ENCODE results near the gene WBP11.

The WBP11 gene

GRCh38 chr12:14803011-14803829, at the start of gene WBP11, which contains the start of gene C12orf60:
Gene WBP11, minus strand, starts transcription at chr12:14803478. Its CDS starts 2,095 bp downstream, at chr12:14801383.
Gene C12orf60, plus strand, starts transcription at chr12:14803670. Its CDS starts 19,266 bp downstream, at chr12:14822936.
- DNase-seq (ENCODE audit: low read depth) = peak; percentile 100

- DNase-seq (ENCODE audit: low read depth) = no peak
Observed at GRCh38 chr12:14852880-14853279, 49.6 kb upstream of the WBP11 start.

- DNase-seq (ENCODE audit: low read depth) = no peak
Observed at GRCh38 chr12:14850929-14851663, 47.8 kb upstream of the WBP11 start.

DNA sequence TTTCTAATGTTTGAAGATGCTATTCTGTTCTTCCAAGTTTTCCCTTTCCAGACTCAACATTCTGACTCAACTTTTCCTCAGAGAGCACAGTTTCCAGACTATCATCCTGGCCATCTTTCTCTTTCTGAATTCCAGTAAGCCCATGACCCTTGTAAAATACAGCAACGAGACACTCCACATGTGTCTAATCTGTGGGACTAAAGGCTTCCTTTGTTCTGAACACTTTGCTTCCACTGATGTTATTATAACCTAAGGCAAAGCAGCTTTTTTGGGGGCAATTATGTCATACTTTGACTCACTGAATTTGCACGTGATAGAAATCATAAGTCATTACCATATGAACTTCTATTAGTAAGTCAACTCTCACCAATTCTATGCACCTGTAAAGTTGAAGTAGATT, 46.4 kb upstream of the WBP11 start:
- peak; percentile 55 for DNase-seq (ENCODE audit: low read depth)

DNA sequence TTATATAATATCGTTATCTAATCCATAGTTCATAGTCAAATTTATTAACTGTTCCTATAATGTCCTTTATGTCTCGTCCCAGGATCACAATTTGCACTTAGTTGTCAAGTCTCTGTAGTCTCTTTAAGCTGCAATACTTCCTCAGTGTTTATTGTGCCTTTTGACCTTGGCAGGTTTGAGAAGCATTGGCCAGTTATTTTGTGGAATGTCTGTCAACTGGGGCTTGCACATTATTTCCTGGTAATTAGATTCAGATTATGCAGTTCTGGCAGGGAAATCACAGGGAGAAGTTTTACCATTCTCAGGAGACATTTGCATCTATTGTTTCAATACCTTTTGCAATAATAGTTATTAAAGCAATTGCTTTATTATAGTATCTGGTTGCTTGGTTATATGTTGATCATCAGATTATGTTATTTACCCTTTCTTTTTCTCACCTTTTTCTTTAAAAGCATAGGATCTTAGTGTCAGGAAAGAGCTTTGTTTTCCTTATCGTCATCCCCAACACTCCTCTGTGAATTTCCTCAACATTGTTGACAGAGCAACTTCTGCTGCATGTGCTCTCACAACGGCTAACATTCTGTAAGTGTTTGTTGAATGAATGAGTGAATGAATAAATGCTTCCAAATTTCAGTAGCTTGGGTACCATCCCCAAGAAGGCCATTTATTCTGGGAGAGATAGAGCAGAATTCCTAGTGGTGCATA, 43.8 kb upstream of the WBP11 start:
- DNase-seq (ENCODE audit: low read depth) = no peak

GRCh38 chr12:14846042-14846587, 42.8 kb upstream of the WBP11 start:
- peak; percentile 35 for DNase-seq (ENCODE audit: low read depth)

- peak; percentile 65 for DNase-seq (ENCODE audit: low read depth)
Observed at GRCh38 chr12:14845350-14845750, 42.1 kb upstream of the WBP11 start.

DNA sequence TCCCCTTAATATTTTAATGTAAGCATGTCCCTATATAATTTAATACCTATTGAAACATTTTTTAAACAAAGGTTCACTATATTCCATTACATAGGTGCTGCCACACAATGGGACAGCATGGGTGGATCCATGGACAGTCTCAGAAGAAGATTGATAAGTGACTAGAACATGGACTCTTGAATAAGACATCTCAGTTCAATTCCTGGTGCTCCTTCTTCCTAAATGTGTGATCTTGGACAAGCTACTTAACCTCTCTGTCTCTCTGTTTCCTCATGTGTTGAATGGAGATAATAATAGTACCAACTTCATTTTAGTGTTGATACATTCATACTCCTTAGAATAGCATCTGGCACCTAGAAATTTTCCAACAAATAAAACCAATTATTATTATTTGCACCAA, 41.1 kb upstream of the WBP11 start:
- no peak for DNase-seq (ENCODE audit: low read depth)

GRCh38 chr12:14843425-14843887, 40.2 kb upstream of the WBP11 start, which contains the start of gene ART4:
Gene ART4, minus strand, starts transcription at chr12:14843526. Its CDS starts 413 bp downstream, at chr12:14843113.
- DNase-seq (ENCODE audit: low read depth) = no peak

DNA sequence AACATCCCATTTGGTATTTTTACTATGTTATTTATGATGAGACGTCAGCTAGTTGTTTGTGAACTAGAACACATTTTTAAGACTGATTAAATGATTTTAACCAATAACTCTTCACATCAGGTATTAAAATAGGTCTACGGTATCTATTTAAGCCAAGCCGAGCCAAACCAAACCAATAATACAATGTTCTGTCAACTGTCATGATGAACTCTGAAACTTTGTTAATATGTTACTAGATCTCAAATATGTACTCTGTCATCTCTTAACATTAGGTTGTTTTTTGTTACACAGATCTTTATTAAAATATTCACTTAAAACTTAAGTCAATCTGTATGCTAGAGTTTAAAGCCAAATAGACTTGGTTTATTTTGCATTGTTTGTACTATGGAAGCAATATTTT, 39.0 kb upstream of the WBP11 start:
- DNase-seq (ENCODE audit: low read depth) = no peak

DNA sequence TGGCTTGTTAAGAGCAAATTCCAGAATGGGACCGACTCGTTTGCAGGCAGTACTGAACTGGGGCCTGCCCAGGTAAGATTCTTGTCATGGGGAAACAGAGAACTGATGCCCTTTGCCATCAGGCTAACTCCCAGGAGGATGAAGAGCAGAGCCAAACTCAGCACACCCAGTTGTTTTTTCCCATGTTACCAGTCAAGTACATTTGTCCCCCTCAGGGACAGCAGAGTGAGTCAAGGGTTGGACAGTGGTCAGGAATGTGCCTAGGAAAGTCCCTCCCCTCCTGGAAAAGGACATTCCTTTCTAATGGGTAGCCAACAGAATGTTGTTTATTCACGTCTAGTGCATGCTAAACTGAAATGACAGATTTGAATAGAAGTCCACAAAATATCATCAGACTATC, 38.5 kb upstream of the WBP11 start:
- DNase-seq (ENCODE audit: low read depth) = peak; percentile 66

- DNase-seq (ENCODE audit: low read depth) = no peak
Observed at GRCh38 chr12:14840616-14841015, 37.3 kb upstream of the WBP11 start.

GRCh38 chr12:14839262-14839661, 36.0 kb upstream of the WBP11 start:
- no peak for DNase-seq (ENCODE audit: low read depth)

GRCh38 chr12:14836336-14837210, 33.3 kb upstream of the WBP11 start:
- peak; percentile 95 for DNase-seq (ENCODE audit: low read depth)

GRCh38 chr12:14834509-14834908, 31.2 kb upstream of the WBP11 start:
- DNase-seq (ENCODE audit: low read depth) = no peak

- peak; percentile 37 for DNase-seq (ENCODE audit: low read depth)
Observed at GRCh38 chr12:14833952-14834351, 30.7 kb upstream of the WBP11 start.

DNA sequence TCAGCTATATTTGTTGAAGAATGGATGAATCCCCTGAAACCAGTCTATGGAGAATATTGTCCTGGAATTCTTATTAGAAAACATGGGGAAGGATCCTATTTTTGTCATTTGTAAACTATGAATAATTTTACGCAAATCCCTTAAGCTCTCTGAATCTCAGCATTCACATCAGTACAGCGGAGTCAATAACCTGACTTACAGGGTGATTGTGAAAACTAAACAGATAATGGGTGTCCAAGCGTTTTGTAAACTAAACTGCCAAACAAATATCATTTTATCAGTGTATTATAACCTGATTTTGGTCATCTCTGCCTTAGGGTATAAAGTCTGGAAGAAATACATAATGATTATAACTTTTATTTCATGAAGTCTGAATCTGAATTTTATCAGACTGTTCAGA, 30.1 kb upstream of the WBP11 start:
- no peak for DNase-seq (ENCODE audit: low read depth)

DNA sequence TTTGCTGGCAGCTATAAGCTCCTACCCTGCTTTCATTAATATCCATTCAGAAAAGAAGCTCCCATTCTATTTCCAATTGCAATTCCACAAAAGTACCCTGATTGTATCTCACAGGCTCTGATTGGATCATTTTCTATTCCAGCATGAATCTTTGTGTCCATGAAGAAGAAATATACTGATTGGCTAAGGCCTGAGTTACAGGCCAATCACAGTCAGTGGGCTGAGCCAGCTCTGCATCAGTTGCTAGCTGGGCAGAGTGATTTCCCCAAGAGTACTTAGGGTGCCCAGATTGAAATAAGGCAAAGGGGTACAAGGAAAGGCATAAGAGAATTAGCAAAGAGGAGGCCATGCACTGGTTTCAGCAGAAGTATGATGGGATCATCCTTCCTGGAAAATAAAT, 25.6 kb upstream of the WBP11 start:
- DNase-seq (ENCODE audit: low read depth) = peak; percentile 63

- DNase-seq (ENCODE audit: low read depth) = no peak
Observed at GRCh38 chr12:14827043-14827442, 23.8 kb upstream of the WBP11 start.

DNA sequence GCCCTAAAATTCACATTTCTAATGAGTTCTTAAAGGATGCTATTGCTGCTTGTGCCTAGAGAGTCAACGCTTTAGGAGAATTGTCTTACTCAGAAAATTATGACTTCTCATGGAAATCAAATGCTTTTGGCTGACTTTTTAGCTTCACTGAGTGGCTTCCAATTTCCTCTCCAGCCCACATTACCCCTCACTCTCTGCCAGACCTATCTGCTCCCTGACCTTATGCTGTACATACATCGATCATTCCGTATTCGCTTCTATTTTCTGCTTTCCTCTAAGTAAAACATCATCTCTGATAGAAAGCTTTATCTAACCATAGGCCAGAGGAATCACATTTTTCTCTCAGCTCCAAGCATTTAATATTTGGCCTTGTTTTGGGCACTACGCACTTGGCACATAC, 23.2 kb upstream of the WBP11 start:
- DNase-seq (ENCODE audit: low read depth) = no peak

- DNase-seq (ENCODE audit: low read depth) = peak; percentile 65
Observed at GRCh38 chr12:14825256-14825655, 22.0 kb upstream of the WBP11 start.

All from iris pigment epithelial cell (primary cell).